Stomach (tissue), 9 donors: ENCODE data around the gene GAS6. TPM values are rescaled to one million over a fixed set of nuclear protein-coding genes. Genes with fewer than 3 reads are reported as not detected.
"Not testable (repeated sequence)": the region's sequence is repeated elsewhere in the genome, so short reads cannot be mapped to it uniquely, and the experiment has no call there.

Experiments
- DNase-seq, 2 donors: peaks; one replicate each; pipeline versions ENCODE4 v3.0.0 to v3.0.0-alpha.2; 2013 to 2019
- H3K27ac ChIP-seq, 5 donors: fragments of 200-600 bp in 4 of 5; sonication (generic) in 4 of 5; one replicate each; pipeline ENCODE4 v1.5.1; 2013 to 2019; ENCODE audit warnings: mild to moderate bottlenecking in 1 of 5, moderate library complexity in 1 of 5
- H3K27me3 ChIP-seq, 3 donors: fragments of 200-600 bp; sonication (generic); one replicate each; pipeline ENCODE4 v1.5.1; 2017 to 2019; ENCODE audit warnings: mixed run types in 1 of 3
- H3K36me3 ChIP-seq, 4 donors: fragments of 200-600 bp; sonication (generic); 1 replicate in 3 of 4; 2 replicates in 1 of 4; pipeline ENCODE4 v1.5.1; 2016 to 2019
- H3K4me1 ChIP-seq, 4 donors: fragments of 200-600 bp; sonication (generic); one replicate each; pipeline ENCODE4 v1.5.1; 2016 to 2019
- H3K4me3 ChIP-seq, 4 donors: fragments of 200-600 bp; sonication (generic) in 3 of 4; one replicate each; pipeline ENCODE4 v1.5.1; 2016 to 2019; ENCODE audit warnings: mild to moderate bottlenecking in 1 of 4
- H3K9me3 ChIP-seq, 4 donors: fragments of 200-600 bp; sonication (generic); one replicate each; pipeline ENCODE4 v1.5.1; 2016 to 2019
- CTCF ChIP-seq, 7 experiments: fragments of 450-650 bp in 4 of 7; fragments of 200-600 bp in 3 of 7; sonication (generic) in 3 of 7; IDR thresholded peaks; one replicate each; pipeline ENCODE4 v1.5.1; 2016 to 2019; ENCODE audit warnings: antibody characterized with exemption in 7 of 7, control low read depth in 2 of 7, mild to moderate bottlenecking in 1 of 7
- EP300 ChIP-seq: sonication (generic); formaldehyde crosslinking; IDR thresholded peaks from one replicate; pipeline ENCODE4 v1.6.1; 2017; ENCODE audit warnings: antibody characterized with exemption
- POLR2A ChIP-seq, 4 donors: fragments of 450-650 bp; IDR thresholded peaks; one replicate each; pipeline ENCODE4 v1.6.1; 2016; ENCODE audit warnings: antibody characterized with exemption in 4 of 4, control low read depth in 2 of 4, mild to moderate bottlenecking in 1 of 4, moderate library complexity in 1 of 4
- POLR2AphosphoS5 ChIP-seq, 3 donors: sonication (generic); formaldehyde crosslinking; IDR thresholded peaks; one replicate each; pipeline ENCODE4 v1.6.1; 2016; ENCODE audit warnings: antibody characterized with exemption in 3 of 3
- WGBS, 5 donors: extraction: QIAGEN DNeasy Blood & Tissue Kit in 3 of 5; methylation state at CpG; one replicate each; pipeline versions ENCODE4 v1.1.5 to v1.1.7; 2013 to 2018; 5-methylcytosine and 5-hydroxymethylcytosine counted together
- intact Hi-C: fragments of 100-400 bp; cut with DNase I; formaldehyde crosslinking; loops from one replicate; pipeline ENCODE4 v1.15.1; 2023; ENCODE audit warnings: low total_unique reads
- polyA plus RNA-seq, 3 donors: library from polyadenylated mRNA; stranded (reverse); fragments of 200-250 nt; gene quantifications; one replicate each; pipeline ENCODE4 v1.2.3, GENCODE V29; 2013
- total RNA-seq, 5 donors: library from RNA; depleted of rRNA; stranded (reverse); fragments of >200 nt; gene quantifications; one replicate each; pipeline versions ENCODE4 v1.1.0 to v1.2.3, GENCODE V29; 2014 to 2016
- donor health status: healthy with polysubstance abuse.
- donor health status: Bipolar disorder and iron deficiency.
- donor health status: healthy.

GAS6 gene
- total and polyA plus RNA-seq, 8 donors = 31.4 to 409 (median 92.9) TPM

GRCh38 chr13:113834496-113835200, 29.2 kb downstream of the GAS6 start:
- peaks cover 29 to 31% (median 30%) of the 10 kb centered on the region in 4 donors for H3K4me1 ChIP-seq
- TF ChIP-seq POLR2A (IDR thresholded peaks at IDR 0.05) (no peak), EP300 (no peak), CTCF (IDR thresholded peaks at IDR 0.05) (no peak), POLR2AphosphoS5 (IDR thresholded peaks at IDR 0.05) (no peak)
- 88 to 94% (median 93%) methylated on average over 12 to 38 of the region's 38 CpGs for whole genome bisulfite sequencing, 5 donors
- no peaks in the 10 kb centered on the region for H3K9me3 ChIP-seq
- intact Hi-C loops = no loop called here
- H3K27me3 ChIP-seq = no peaks in the 10 kb centered on the region
- no peak for DNase-seq
- peaks cover 35 to 48% (median 45%) of the 10 kb centered on the region in 4 donors for H3K36me3 ChIP-seq
- H3K4me3 ChIP-seq = no peak overlapping the region
- no peak overlapping the region for H3K27ac ChIP-seq

GRCh38 chr13:113834006-113834405, 29.9 kb downstream of the GAS6 start:
- H3K27me3 ChIP-seq, H3K4me3 ChIP-seq, DNase-seq, H3K27ac ChIP-seq, intact Hi-C loops, H3K9me3 ChIP-seq: not testable (repeated sequence)
- Histone ChIP-seq H3K4me1 (peaks cover 23 to 24% (median 24%) of the 10 kb centered on the region in 4 donors), H3K36me3 (peaks cover 35 to 48% (median 45%) of the 10 kb centered on the region in 4 donors)
- 87 to 95% (median 92%) methylated on average over 16 to 17 of the region's 17 CpGs for WGBS, 5 donors

- H3K4me3 ChIP-seq = no peak overlapping the region
- WGBS, 5 donors = 90 to 94% (median 91%) methylated on average over 25 of the region's 25 CpGs
- intact Hi-C loops = no loop called here
- no peaks in the 10 kb centered on the region for H3K27me3 ChIP-seq
- no peak for DNase-seq
- H3K27ac ChIP-seq = no peak overlapping the region
- H3K4me1 ChIP-seq = peaks cover 15 to 17% (median 17%) of the 10 kb centered on the region in 4 donors
- H3K36me3 ChIP-seq = peaks cover 35 to 53% (median 50%) of the 10 kb centered on the region in 4 donors
- no peak for TF ChIP-seq POLR2AphosphoS5 (IDR thresholded peaks at IDR 0.05)
- TF ChIP-seq EP300 = no peak
- no peak for TF ChIP-seq POLR2A (IDR thresholded peaks at IDR 0.05)
- TF ChIP-seq CTCF (IDR thresholded peaks at IDR 0.05) = no peak
- H3K9me3 ChIP-seq = no peaks in the 10 kb centered on the region
These were observed 30.6 kb downstream of the GAS6 start for GRCh38 chr13:113833111-113833830.

GRCh38 chr13:113832631-113833030, 31.2 kb downstream of the GAS6 start:
- TF ChIP-seq POLR2AphosphoS5 (IDR thresholded peaks at IDR 0.05) (no peak), POLR2A (IDR thresholded peaks at IDR 0.05) (no peak), CTCF (IDR thresholded peaks at IDR 0.05) (no peak), EP300 (no peak)
- WGBS, 5 donors = 94 to 95% (median 95%) methylated on average over 23 of the region's 23 CpGs
- DNase-seq = no peak
- peaks cover 9 to 11% (median 10%) of the 10 kb centered on the region in 4 donors for H3K4me1 ChIP-seq
- H3K27me3 ChIP-seq = no peaks in the 10 kb centered on the region
- intact Hi-C loops = no loop called here
- H3K9me3 ChIP-seq = no peaks in the 10 kb centered on the region
- no peak overlapping the region for H3K27ac ChIP-seq
- peaks cover 37 to 60% (median 56%) of the 10 kb centered on the region in 4 donors for H3K36me3 ChIP-seq
- H3K4me3 ChIP-seq = no peak overlapping the region
